Stimulated activated CD4-positive, alpha-beta T cell treated with anti-CD3 and anti-CD28 coated beads, Interleukin-2, amount 100 ng/mL, for 24 hours (primary cell): ENCODE results near the gene OTUB1.

ENCODE experiments used
- DNase-seq, 2 donors: peaks; one replicate each; pipeline ENCODE4 v3.0.0-alpha.2; 2020

OTUB1 gene

DNA sequence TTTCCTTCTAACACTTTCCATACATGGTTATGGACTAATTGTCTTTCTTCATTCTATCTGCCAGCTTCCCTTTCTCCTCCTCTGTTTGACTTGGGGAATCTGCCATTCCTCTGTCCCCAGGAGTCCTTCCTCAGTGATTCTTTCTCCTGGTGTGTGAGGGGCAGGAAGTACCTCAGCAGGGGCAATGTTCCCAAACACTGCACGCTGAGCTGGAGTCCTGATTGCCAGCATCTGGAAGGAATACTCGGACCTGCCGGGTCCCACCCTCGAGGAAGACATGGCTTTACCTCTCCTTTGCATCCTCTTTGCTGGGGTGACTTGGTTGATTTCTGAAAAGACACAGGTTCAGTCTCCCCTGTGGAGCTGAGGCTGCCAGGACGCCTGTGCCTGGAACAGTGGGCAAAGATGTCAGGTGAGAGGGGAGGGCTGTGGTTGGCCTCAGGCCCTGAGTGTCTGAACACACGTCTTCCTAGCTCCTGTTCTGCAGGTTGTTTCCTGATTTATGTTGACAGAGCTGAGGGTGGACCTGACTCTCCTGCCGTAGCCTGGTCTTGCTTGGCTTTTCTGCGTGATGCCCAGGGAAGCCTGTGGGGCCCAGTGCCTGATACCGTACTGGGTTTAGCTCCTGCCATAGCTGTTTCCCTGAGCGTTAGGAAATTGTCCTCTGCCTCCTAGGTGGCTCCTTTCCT, 7.5 kb upstream of the OTUB1 start:
- no peak for DNase-seq

DNA sequence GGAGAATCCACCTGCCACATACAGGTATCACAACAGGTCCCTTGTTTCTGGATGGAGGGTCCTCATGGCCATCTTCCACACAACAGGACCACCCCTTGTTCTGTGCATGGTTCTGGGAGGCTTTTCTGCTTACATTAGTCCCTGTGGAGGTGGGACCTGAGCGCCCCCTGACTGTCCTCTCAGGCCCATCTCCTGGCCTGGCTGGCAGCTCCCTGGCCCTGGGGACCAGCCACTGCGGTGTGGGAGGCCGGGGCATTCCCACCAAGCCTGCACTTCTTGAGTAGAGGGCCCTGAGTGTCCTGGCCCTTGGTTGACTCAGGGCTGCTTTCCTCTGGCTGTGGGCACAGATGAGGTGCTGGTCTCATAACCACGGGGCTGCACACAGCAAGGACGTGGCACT, 6.8 kb upstream of the OTUB1 start:
- DNase-seq: no peak

DNA sequence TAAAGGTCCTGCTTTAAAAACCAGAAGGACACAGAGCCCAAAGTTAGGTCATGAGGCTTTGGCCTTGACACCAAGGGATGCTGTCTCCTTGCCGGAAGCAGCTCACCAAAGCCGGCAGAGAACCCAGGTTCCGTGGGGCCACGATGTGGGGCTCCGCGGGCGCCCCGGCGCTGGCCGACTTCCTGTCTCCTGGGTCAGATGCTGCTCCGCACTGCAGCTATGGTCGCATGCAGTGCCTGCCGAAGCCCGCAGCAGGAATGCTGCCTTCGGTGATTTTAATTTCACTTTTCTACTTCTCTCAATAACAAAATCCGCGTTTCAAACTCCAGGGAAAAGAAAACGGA, 454 bp upstream of the OTUB1 start:
- peak; percentile 74 to 77 for DNase-seq

DNA sequence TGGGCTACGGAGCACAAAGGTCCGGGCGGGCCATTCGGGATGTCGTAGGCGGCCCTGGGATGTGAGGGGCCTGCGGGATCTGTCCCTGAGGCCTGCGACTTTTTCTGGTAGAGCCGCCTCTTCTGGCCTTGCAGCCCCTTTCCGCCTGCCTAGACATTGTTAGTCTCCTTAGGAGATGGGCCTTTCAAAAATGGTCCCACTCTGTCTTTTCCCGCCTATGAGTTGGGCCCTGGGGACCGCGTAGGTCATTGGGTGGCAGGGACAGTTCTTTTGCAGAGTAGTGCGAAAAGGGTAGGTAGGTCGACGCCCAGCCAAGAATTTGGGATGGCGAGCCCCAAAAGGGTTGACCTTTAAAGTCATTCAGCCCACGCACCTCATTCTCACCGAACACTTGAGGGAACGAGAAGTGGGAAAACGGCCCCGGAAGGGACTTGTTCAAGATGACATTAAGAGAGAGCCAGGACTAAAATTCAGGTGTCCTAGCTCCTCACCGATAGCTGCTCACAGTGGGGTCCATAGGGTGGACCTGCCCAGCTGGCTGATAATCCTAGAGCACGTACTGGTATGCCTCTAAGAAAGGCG, 785 bp downstream of the OTUB1 start:
- no peak for DNase-seq

DNA sequence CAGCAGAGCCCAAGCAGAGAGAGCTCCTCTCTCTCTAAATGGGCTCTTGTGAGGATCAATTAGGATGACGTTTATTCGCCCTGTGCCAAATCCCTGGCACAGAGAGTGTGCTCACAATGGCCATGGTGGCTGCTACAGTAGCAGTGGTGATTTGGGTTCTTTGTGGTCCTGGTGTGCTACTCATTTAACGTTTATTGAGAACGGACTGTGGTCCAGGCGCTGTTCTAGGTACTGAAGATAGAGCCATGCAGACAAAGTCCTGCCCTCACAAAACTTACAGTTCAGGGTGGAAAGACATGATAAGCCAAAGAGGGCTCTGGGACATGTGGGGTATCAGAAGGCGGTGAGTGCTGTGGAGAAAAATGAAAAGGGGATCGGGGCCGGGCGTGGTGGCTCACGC, 5.3 kb downstream of the OTUB1 start:
- no peak for DNase-seq

DNA sequence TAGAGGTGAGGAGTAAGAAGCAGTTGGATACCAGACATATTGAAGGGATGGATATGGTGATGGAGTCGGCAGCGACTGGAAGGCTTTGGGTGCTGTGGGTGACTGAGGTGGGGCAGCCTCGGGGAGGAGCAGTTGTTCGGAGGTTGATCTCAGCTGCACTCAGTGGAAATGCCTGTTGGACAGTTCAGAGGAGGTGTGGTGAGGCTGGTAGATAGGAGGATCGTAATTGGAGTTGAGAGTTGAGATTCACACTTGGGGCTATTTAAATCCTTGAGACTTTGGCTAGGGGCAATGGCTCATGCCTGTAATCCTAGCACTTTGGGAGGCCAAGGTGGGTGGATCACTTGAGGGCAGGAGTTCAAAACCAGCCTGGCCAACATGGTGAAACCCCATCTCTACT, 6.9 kb downstream of the OTUB1 start:
- DNase-seq: no peak

GRCh38 chr11:63993993-63994392, 7.8 kb downstream of the OTUB1 start:
- DNase-seq: no peak

- DNase-seq: no peak
These were observed 10.3 kb downstream of the OTUB1 start for GRCh38 chr11:63996512-63996911.

- DNase-seq: no peak
These were observed 11.0 kb downstream of the OTUB1 start for GRCh38 chr11:63997104-63997700.

DNA sequence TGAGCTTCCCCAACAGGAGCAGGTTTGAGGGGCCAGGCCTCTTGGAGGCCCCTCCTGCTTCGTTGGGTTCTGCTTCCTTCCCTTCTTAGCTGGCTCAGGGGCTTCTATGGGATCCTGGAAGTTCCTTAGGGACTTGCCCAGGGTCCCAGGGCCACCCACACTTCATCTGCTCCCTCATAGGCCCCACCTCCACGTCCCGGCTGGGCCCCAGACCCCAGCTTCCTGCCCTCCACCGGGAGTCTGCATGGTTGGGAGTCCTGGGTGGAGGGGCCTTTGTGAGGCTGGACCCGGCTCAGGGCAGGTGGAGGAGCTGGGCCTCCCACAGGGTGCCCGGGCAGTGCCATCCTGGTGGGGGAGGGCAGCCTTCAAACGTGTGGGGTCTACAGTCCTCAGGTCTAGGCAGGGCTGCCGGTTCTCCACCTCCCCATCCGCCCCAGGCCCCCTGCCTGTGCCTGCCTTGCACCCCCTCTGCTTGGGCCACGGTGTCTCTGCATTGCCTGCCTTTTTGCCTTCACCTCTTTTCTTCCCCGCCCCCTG, 11.6 kb downstream of the OTUB1 start:
- DNase-seq: no peak

- DNase-seq: no peak
These were observed 12.5 kb downstream of the OTUB1 start for GRCh38 chr11:63998558-63999348.

GRCh38 chr11:63999349-64000025, 13.2 kb downstream of the OTUB1 start:
- DNase-seq: peak; percentile 68 to 75

- peak; percentile 76 to 80 for DNase-seq
These were observed 13.9 kb downstream of the OTUB1 start for GRCh38 chr11:64000026-64000739.

GRCh38 chr11:64000740-64001483, 14.7 kb downstream of the OTUB1 start:
- no peak for DNase-seq

GRCh38 chr11:64001484-64002420, 15.5 kb downstream of the OTUB1 start:
- DNase-seq: no peak

DNA sequence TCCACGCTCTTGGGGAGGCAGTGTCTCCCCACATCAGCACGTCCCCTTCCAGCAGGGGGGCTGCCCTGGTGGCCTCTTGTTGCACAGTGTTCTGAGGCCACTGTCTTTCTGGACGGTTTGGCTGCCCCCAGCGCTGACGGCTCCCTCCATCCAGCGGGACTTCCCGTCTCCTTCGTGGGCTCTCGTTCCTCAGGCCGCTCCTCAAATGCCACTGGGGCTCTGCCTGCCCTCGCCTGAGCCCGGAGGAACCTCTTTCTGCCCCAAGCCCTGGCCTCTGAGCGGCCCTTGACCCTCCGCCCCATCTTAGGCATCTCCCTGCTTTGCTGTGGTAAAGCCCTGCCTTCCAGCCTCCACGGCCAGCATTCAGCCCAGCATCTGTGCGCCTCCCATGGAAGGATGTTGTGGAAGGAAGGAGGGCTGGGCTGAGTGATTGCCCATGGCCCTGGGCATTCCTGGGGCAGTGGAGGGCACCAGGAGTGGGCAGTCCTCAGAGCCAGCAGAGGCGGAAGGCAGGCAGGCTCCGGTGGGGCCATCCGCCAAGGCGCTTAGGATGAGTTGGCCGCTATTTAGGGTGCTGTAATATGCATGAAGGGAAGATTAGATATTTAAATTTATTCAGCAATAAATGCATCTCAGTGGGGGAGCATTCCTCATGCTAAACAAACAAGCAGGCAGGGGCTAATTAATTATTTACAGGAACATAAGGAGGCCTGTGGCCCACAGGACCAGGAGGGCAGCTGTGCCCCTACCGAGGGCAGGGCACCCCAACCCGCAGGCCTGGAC, 17.8 kb downstream of the OTUB1 start:
- DNase-seq: no peak

GRCh38 chr11:64004590-64004984, 18.3 kb downstream of the OTUB1 start:
- no peak for DNase-seq

DNA sequence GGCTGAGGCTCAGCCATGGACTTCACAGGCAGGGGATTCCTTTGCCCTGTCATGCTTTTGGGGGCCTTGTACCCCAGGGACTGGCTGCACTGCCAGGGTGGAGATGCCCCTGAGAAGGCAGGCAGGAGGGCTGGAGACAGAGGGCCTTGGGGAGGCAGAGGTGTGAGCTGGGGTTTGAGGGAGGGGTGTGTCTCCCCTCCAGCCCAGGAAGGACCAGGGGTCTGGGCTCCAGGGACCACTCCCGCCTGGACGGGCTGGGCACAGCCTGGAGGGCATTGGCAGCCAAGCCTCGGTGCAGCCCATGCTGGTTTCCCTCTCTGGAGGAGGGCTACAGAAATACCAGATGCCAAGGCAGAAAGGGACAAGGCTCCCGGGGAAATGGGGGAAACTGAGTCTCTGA, 19.5 kb downstream of the OTUB1 start:
- DNase-seq: no peak

DNA sequence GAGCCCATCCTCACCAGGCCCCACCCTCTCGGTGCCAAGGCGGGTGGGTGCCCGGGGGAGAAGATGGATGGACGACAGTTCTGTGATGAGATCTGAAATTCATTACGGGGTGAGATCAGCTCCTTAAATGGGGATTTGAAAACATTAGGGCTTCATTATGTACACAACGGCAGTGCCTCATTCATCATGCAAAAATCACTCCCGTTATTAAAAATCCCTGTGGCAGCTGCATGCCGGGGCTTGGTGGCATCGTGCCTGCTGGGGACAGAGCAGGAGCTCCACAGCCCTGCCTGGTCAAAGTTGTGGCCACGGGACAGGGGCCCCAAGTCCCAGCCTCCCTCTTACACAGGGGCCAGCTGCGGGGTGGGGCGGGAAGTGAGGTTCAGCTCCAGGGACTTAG, 20.2 kb downstream of the OTUB1 start:
- no peak for DNase-seq
